ENCODE measurements around the gene CLCN6.

CLCN6 gene

GRCh38 chr1:11856698-11857097, 50.7 kb downstream of the CLCN6 start:
- DNase-seq (ENCODE audit: low read depth), result no peak

- DNase-seq (ENCODE audit: low read depth), result no peak
Measured at GRCh38 chr1:11857164-11857851, 51.3 kb downstream of the CLCN6 start.

GRCh38 chr1:11858158-11858557, 52.2 kb downstream of the CLCN6 start:
- DNase-seq (ENCODE audit: low read depth), result no peak

GRCh38 chr1:11858613-11858967, 52.6 kb downstream of the CLCN6 start, which contains the start of gene NPPB:
TSS of gene NPPB (minus strand) at chr1:11858945. CDS start at chr1:11858833, 112 bp downstream.
- DNase-seq (ENCODE audit: low read depth), result no peak

- no peak for DNase-seq (ENCODE audit: low read depth)
Measured at GRCh38 chr1:11858968-11859871, 53.2 kb downstream of the CLCN6 start.

GRCh38 chr1:11860083-11860482, 54.1 kb downstream of the CLCN6 start:
- DNase-seq (ENCODE audit: low read depth), result no peak

- no peak for DNase-seq (ENCODE audit: low read depth)
Measured at GRCh38 chr1:11860587-11860986, 54.6 kb downstream of the CLCN6 start.

- DNase-seq (ENCODE audit: low read depth), result no peak
Measured at GRCh38 chr1:11862890-11863289, 56.9 kb downstream of the CLCN6 start.

- DNase-seq (ENCODE audit: low read depth), result no peak
Measured at GRCh38 chr1:11868331-11868980, 62.5 kb downstream of the CLCN6 start.

- DNase-seq (ENCODE audit: low read depth), result no peak
Measured at GRCh38 chr1:11869104-11869503, 63.1 kb downstream of the CLCN6 start.

GRCh38 chr1:11869650-11870207, 63.7 kb downstream of the CLCN6 start:
- no peak for DNase-seq (ENCODE audit: low read depth)

GRCh38 chr1:11872545-11872944, 66.6 kb downstream of the CLCN6 start:
- DNase-seq (ENCODE audit: low read depth), result no peak

GRCh38 chr1:11873395-11874257, 67.6 kb downstream of the CLCN6 start:
- DNase-seq (ENCODE audit: low read depth), result no peak

- no peak for DNase-seq (ENCODE audit: low read depth)
Measured at GRCh38 chr1:11874258-11874562, 68.2 kb downstream of the CLCN6 start.

GRCh38 chr1:11874624-11875023, 68.6 kb downstream of the CLCN6 start:
- no peak for DNase-seq (ENCODE audit: low read depth)

- DNase-seq (ENCODE audit: low read depth), result no peak
Measured at GRCh38 chr1:11875094-11875493, 69.1 kb downstream of the CLCN6 start.

GRCh38 chr1:11877074-11877473, 71.1 kb downstream of the CLCN6 start:
- DNase-seq (ENCODE audit: low read depth), result no peak

- no peak for DNase-seq (ENCODE audit: low read depth)
Measured at GRCh38 chr1:11878081-11878890, 72.3 kb downstream of the CLCN6 start.

GRCh38 chr1:11878891-11879190, 72.8 kb downstream of the CLCN6 start:
- DNase-seq (ENCODE audit: low read depth), result no peak

- no peak for DNase-seq (ENCODE audit: low read depth)
Measured at GRCh38 chr1:11879311-11880180, 73.6 kb downstream of the CLCN6 start.
